Omental fat pad (tissue), 4 donors: ENCODE measurements around the gene ZNF236. TPM values are rescaled to one million over a fixed set of nuclear protein-coding genes. Genes with fewer than 3 reads are reported as not detected.

Source experiments
- ATAC-seq: fragments of 150-250 bp; one replicate; pipeline ENCODE4 v1.9.1; 2016; ENCODE audit warnings: mild to moderate bottlenecking, moderate library complexity; ENCODE audit not compliant: low FRiP score
- DNase-seq: peaks from one replicate; pipeline ENCODE4 v3.0.0-alpha.2; 2019; ENCODE audit warnings: low spot score
- CTCF ChIP-seq, 3 donors: fragments of 450-650 bp; IDR thresholded peaks; one replicate each; pipeline ENCODE4 v1.5.1; 2016 to 2017; ENCODE audit warnings: antibody characterized with exemption in 3 of 3, mild to moderate bottlenecking in 3 of 3, moderate library complexity in 2 of 3
- total RNA-seq, 4 donors: library from RNA; depleted of rRNA; stranded (reverse); fragments of >200 nt; gene quantifications; one replicate each; pipeline ENCODE4 v1.1.0, GENCODE V29; 2016

Gene ZNF236
- total RNA-seq, 4 donors from 2014 or later = 14.3 to 18.0 (median 17.0) TPM

- ATAC-seq (peak; percentile 91), DNase-seq (peak; percentile 89)
- peak in 2 of 3 donors; percentile 72 for TF ChIP-seq CTCF (IDR thresholded peaks at IDR 0.05)
Observed at GRCh38 chr18:76982841-76983583, 160.7 kb downstream of the ZNF236 start.

GRCh38 chr18:76983613-76984051 lies 161.3 kb downstream of the ZNF236 start:
- no peak for DNase-seq
- ATAC-seq = no peak

GRCh38 chr18:76984193-76985155 lies 162.1 kb downstream of the ZNF236 start:
- ATAC-seq (no peak), DNase-seq (no peak)
- TF ChIP-seq CTCF (IDR thresholded peaks at IDR 0.05) = no peak

More at GRCh38 chr18:76983613-76984051, 161.3 kb downstream of the ZNF236 start:
- TF ChIP-seq CTCF (IDR thresholded peaks at IDR 0.05) = no peak

GRCh38 chr18:76985156-76985950 lies 163.0 kb downstream of the ZNF236 start:
- ATAC-seq (no peak), DNase-seq (no peak)
- no peak for TF ChIP-seq CTCF (IDR thresholded peaks at IDR 0.05)

- no peak for ATAC-seq
Observed at GRCh38 chr18:76985951-76986236, 163.5 kb downstream of the ZNF236 start.

More at GRCh38 chr18:76985951-76986236, 163.5 kb downstream of the ZNF236 start:
- DNase-seq = no peak
- TF ChIP-seq CTCF (IDR thresholded peaks at IDR 0.05) = no peak
